SU-DHL-6 (cell line): ENCODE measurements around the gene LEKR1.

Experiments
- H2AFZ ChIP-seq: fragments of 200-600 bp; sonication (generic); 2 replicates; pipeline ENCODE4 v1.6.1; 2014; ENCODE audit warnings: low read depth, mild to moderate bottlenecking, moderate library complexity, mixed read lengths, antibody characterized with exemption, low read length; ENCODE audit not compliant: severe bottlenecking
- H3F3A ChIP-seq: fragments of 200-600 bp; shearing (Covaris generic); 2 replicates; pipeline ENCODE4 v1.6.0; 2016; ENCODE audit warnings: antibody characterized with exemption, mild to moderate bottlenecking; ENCODE audit not compliant: insufficient read depth
- H3K27ac ChIP-seq: fragments of 200-600 bp; sonication (generic); 2 replicates; pipeline ENCODE4 v1.5.1; 2016; ENCODE audit warnings: low read depth, mild to moderate bottlenecking, low read length, moderate library complexity, mixed read lengths
- H3K27me3 ChIP-seq: fragments of 200-600 bp; sonication (generic), shearing (Covaris generic); 2 replicates; pipeline ENCODE4 v1.6.0; 2014; ENCODE audit warnings: mild to moderate bottlenecking, low read length
- H3K36me3 ChIP-seq: fragments of 200-600 bp; sonication (generic); 2 replicates; pipeline ENCODE4 v1.6.1; 2014; ENCODE audit warnings: mild to moderate bottlenecking, low read length, mixed read lengths
- H3K4me2 ChIP-seq: fragments of 300-600, 200-600 bp; shearing (Covaris generic), sonication (generic); 2 replicates; pipeline ENCODE4 v1.6.0; 2014; ENCODE audit warnings: low read length, low read depth, mild to moderate bottlenecking; ENCODE audit not compliant: poor library complexity, severe bottlenecking
- H3K4me3 ChIP-seq: fragments of 200-600 bp; sonication (generic); 2 replicates; pipeline ENCODE4 v1.5.1; 2014; ENCODE audit warnings: antibody characterized with exemption, low read length, mild to moderate bottlenecking, mixed read lengths; ENCODE audit not compliant: insufficient read depth, poor library complexity, severe bottlenecking
- H3K79me2 ChIP-seq: fragments of 200-600 bp; sonication (generic); 2 replicates; pipeline ENCODE4 v1.6.1; 2014; ENCODE audit warnings: mild to moderate bottlenecking, low read length, moderate library complexity; ENCODE audit not compliant: insufficient read depth
- H3K9ac ChIP-seq: fragments of 200-600 bp; sonication (generic); 2 replicates; pipeline ENCODE4 v1.7.0; 2014; ENCODE audit warnings: mild to moderate bottlenecking, low read length
- H3K9me2 ChIP-seq: fragments of 200-600 bp; sonication (generic); replicated peaks from 2 replicates; pipeline ENCODE4 v1.6.1; 2014; ENCODE audit warnings: low read length; ENCODE audit not compliant: insufficient read depth
- H3K9me3 ChIP-seq: fragments of 200-600 bp; sonication (generic); 2 replicates; pipeline ENCODE4 v1.6.1; 2014; ENCODE audit warnings: low read length, mixed read lengths; ENCODE audit not compliant: insufficient read depth
- H4K20me1 ChIP-seq: fragments of 200-600 bp; sonication (generic); 2 replicates; pipeline ENCODE4 v1.6.1; 2014; ENCODE audit warnings: low read depth, mild to moderate bottlenecking, antibody characterized with exemption, low read length, moderate library complexity, mixed read lengths
- CTCF ChIP-seq: fragments of 200-600 bp; sonication (generic); IDR thresholded peaks from one replicate; pipeline ENCODE4 v1.5.1; 2017; ENCODE audit warnings: antibody characterized with exemption, mild to moderate bottlenecking, low read length, moderate library complexity; ENCODE audit not compliant: insufficient read depth, poor library complexity, severe bottlenecking
- EZH2phosphoT487 ChIP-seq: fragments of 200-600 bp; sonication (generic), shearing (Covaris generic); conservative IDR thresholded peaks from 2 replicates; pipeline ENCODE4 v1.6.1; 2018; ENCODE audit warnings: mild to moderate bottlenecking, antibody characterized with exemption, low read length, moderate library complexity, mixed read lengths

The LEKR1 gene

GRCh38 chr3:156792114-156792513 is 34.0 kb upstream of the LEKR1 start:
- no peak for TF ChIP-seq EZH2phosphoT487
- no peak for TF ChIP-seq CTCF
- Histone ChIP-seq H3K27ac (no peak overlapping the region), H2AFZ (no peak overlapping the region), H3K79me2 (no peaks in the 10 kb centered on the region), H3K9me3 (no peaks in the 10 kb centered on the region), H3K4me2 (no peak overlapping the region), H3K9me2 (no peaks in the 10 kb centered on the region), H3K36me3 (no peaks in the 10 kb centered on the region), H3K9ac (no peak overlapping the region), H3K27me3 (no peaks in the 10 kb centered on the region), H3F3A (no peaks in the 10 kb centered on the region; the same call in 1 of the 2 replicates), H4K20me1 (no peaks in the 10 kb centered on the region), H3K4me3 (no peak overlapping the region)

- H3K9me3 ChIP-seq, result no peaks in the 10 kb centered on the region
- no peak overlapping the region for H3K9ac ChIP-seq
- H4K20me1 ChIP-seq, result no peaks in the 10 kb centered on the region
- peak overlapping the region; percentile 16 for H2AFZ ChIP-seq
- H3F3A ChIP-seq, result peaks cover 1% of the 10 kb centered on the region; the same call in 1 of the 2 replicates
- TF ChIP-seq CTCF (no peak), EZH2phosphoT487 (no peak)
- H3K79me2 ChIP-seq, result no peaks in the 10 kb centered on the region
- no peak overlapping the region for H3K4me3 ChIP-seq
- no peaks in the 10 kb centered on the region for H3K36me3 ChIP-seq
- no peaks in the 10 kb centered on the region for H3K27me3 ChIP-seq
- no peak overlapping the region for H3K4me2 ChIP-seq
- H3K9me2 ChIP-seq, result no peaks in the 10 kb centered on the region
- no peak overlapping the region for H3K27ac ChIP-seq
Measured at GRCh38 chr3:156792536-156792935, 33.6 kb upstream of the LEKR1 start.

GRCh38 chr3:156792945-156793344 is 33.2 kb upstream of the LEKR1 start:
- Histone ChIP-seq H3K9ac (no peak overlapping the region), H3K4me2 (no peak overlapping the region)

More at GRCh38 chr3:156792945-156793344, 33.2 kb upstream of the LEKR1 start:
- H4K20me1 ChIP-seq, result no peaks in the 10 kb centered on the region
- H3K27ac ChIP-seq, result no peak overlapping the region
- H3K27me3 ChIP-seq, result no peaks in the 10 kb centered on the region
- no peaks in the 10 kb centered on the region for H3K9me2 ChIP-seq
- peak overlapping the region; percentile 52 for H2AFZ ChIP-seq
- TF ChIP-seq EZH2phosphoT487, result no peak
- no peak for TF ChIP-seq CTCF
- no peaks in the 10 kb centered on the region for H3K9me3 ChIP-seq
- peaks cover 5% of the 10 kb centered on the region; the same call in 1 of the 2 replicates for H3F3A ChIP-seq
- no peak overlapping the region for H3K4me3 ChIP-seq
- no peaks in the 10 kb centered on the region for H3K36me3 ChIP-seq
- no peaks in the 10 kb centered on the region for H3K79me2 ChIP-seq
